H1 (cell line): ENCODE results near the gene PID1. TPM values are rescaled to one million over a fixed set of nuclear protein-coding genes. Genes with fewer than 3 reads are reported as not detected.

Experiments
- CTCF ChIA-PET: fragments of 300-600 bp; sonication (Branson Sonifier 250); formaldehyde crosslinking; loops from one replicate; lab custom pipeline; 2021; ENCODE audit not compliant: partially characterized antibody; lab: Charles Lee
- POLR2A ChIA-PET: fragments of 300-600 bp; sonication (Branson Sonifier 250); formaldehyde crosslinking; loops from one replicate; lab custom pipeline; 2021; ENCODE audit warnings: inconsistent platforms; ENCODE audit not compliant: partially characterized antibody; lab: Charles Lee
- DNase-seq, 2 experiments: peaks; one replicate each; pipeline versions ENCODE4 v3.0.0 to v3.0.0-alpha.2; 2010 to 2022; ENCODE audit warnings: low spot score in 2 of 2, low read depth in 1 of 2, mixed read lengths in 1 of 2
- FAIRE-seq: peaks from 2 replicates; lab custom pipeline; 2011; peaks lifted over from hg19 to GRCh38; lab: Jason Lieb, UNC
- H2AFZ ChIP-seq: 2 replicates; pipeline ENCODE4 v1.8.1; 2012; ENCODE audit warnings: low read length, inconsistent platforms
- H2AK5ac ChIP-seq: 2 replicates; pipeline ENCODE4 v1.6.1; 2013; ENCODE audit warnings: low read depth, low read length
- H2BK120ac ChIP-seq: replicated peaks from 2 replicates; pipeline ENCODE3; 2013; ENCODE audit warnings: low read depth, low read length, inconsistent platforms
- H2BK12ac ChIP-seq: 2 replicates; pipeline ENCODE4 v1.6.1; 2013; ENCODE audit warnings: low read depth, low read length
- H2BK15ac ChIP-seq: 2 replicates; pipeline ENCODE4 v1.6.1; 2013; ENCODE audit warnings: low read length
- H2BK20ac ChIP-seq: 2 replicates; pipeline ENCODE4 v1.6.1; 2013; ENCODE audit warnings: low read length
- H2BK5ac ChIP-seq: 2 replicates; pipeline ENCODE4 v1.6.1; 2013; ENCODE audit warnings: low read depth, low read length
- H3K14ac ChIP-seq: 2 replicates; pipeline ENCODE4 v1.6.1; 2013; ENCODE audit warnings: inconsistent platforms; ENCODE audit not compliant: insufficient read length
- H3K18ac ChIP-seq: 2 replicates; pipeline ENCODE4 v1.6.1; 2013; ENCODE audit warnings: low read length; ENCODE audit errors: extremely low read depth
- H3K23ac ChIP-seq: 2 replicates; pipeline ENCODE4 v1.6.1; 2013; ENCODE audit warnings: inconsistent platforms; ENCODE audit not compliant: insufficient read length
- H3K23me2 ChIP-seq: 2 replicates; pipeline ENCODE4 v1.6.1; 2013; ENCODE audit warnings: low read depth, low read length
- H3K27ac ChIP-seq: 2 replicates; pipeline ENCODE4 v1.6.1; 2011; ENCODE audit warnings: low read depth, low read length, inconsistent platforms
- H3K27me3 ChIP-seq, 4 experiments: replicated peaks in 1 of 4; 1 replicate in 1 of 4; 2 replicates in 3 of 4; pipeline versions ENCODE4 v1.6.1 to v1.8.1; 2011 to 2013; ENCODE audit warnings: low read length in 3 of 4, mild to moderate bottlenecking in 3 of 4, inconsistent platforms in 2 of 4, mixed read lengths in 2 of 4, moderate library complexity in 1 of 4; ENCODE audit not compliant: control insufficient read depth in 3 of 4, insufficient read depth in 3 of 4; ENCODE audit errors: extremely low read depth in 1 of 4
- H3K36me3 ChIP-seq, 4 experiments: 2 replicates each; pipeline versions ENCODE4 v1.6.1 to v1.8.1; 2011 to 2013; ENCODE audit warnings: mild to moderate bottlenecking in 4 of 4, low read length in 3 of 4, moderate library complexity in 2 of 4, control low read depth in 1 of 4, inconsistent platforms in 1 of 4; ENCODE audit not compliant: insufficient read depth in 4 of 4, control insufficient read depth in 2 of 4
- H3K4ac ChIP-seq: replicated peaks from 2 replicates; pipeline ENCODE3; 2013; ENCODE audit warnings: low read length, low read depth, mixed read lengths, inconsistent platforms; ENCODE audit not compliant: insufficient read length
- H3K4me1 ChIP-seq, 4 experiments: replicated peaks in 1 of 4; 1 replicate in 1 of 4; 2 replicates in 3 of 4; pipeline versions ENCODE4 v1.6.1 to v1.8.1; 2011 to 2013; ENCODE audit warnings: low read length in 3 of 4, inconsistent platforms in 2 of 4, mixed read lengths in 1 of 4; ENCODE audit not compliant: insufficient read depth in 4 of 4, control insufficient read depth in 3 of 4
- H3K4me2 ChIP-seq, 2 experiments: 2 replicates each; pipeline versions ENCODE4 v1.6.1 to v1.8.1; 2011 to 2013; ENCODE audit warnings: low read depth in 2 of 2, low read length in 2 of 2, control low read depth in 1 of 2, inconsistent platforms in 1 of 2, mild to moderate bottlenecking in 1 of 2; ENCODE audit not compliant: insufficient read depth in 1 of 2
- H3K4me3 ChIP-seq, 4 experiments: fragments of 200-600, 300-600 bp in 1 of 4; sonication (generic), shearing (Covaris generic), sonication (Bioruptor Twin) in 1 of 4; 2 replicates each; pipeline versions ENCODE4 v1.5.1 to v1.8.1; 2011 to 2016; ENCODE audit warnings: low read length in 4 of 4, low read depth in 3 of 4, control low read depth in 2 of 4, inconsistent platforms in 2 of 4, mild to moderate bottlenecking in 2 of 4, mixed read lengths in 1 of 4, moderate library complexity in 1 of 4; ENCODE audit not compliant: insufficient read depth in 2 of 4; ENCODE audit errors: extremely low read depth in 1 of 4
- H3K56ac ChIP-seq: replicated peaks from 2 replicates; pipeline ENCODE3; 2013; ENCODE audit warnings: low read depth, mild to moderate bottlenecking, mixed read lengths, low read length, inconsistent platforms; ENCODE audit not compliant: insufficient read length
- H3K79me1 ChIP-seq: 2 replicates; pipeline ENCODE4 v1.6.1; 2013; ENCODE audit warnings: low read depth, low read length, control low read depth
- H3K79me2 ChIP-seq, 2 experiments: 2 replicates each; pipeline versions ENCODE4 v1.6.1 to v1.8.1; 2012 to 2013; ENCODE audit warnings: low read length in 2 of 2, mild to moderate bottlenecking in 2 of 2, inconsistent platforms in 1 of 2; ENCODE audit not compliant: insufficient read depth in 2 of 2, control insufficient read depth in 1 of 2
- H3K9ac ChIP-seq, 4 experiments: replicated peaks in 1 of 4; 1 replicate in 1 of 4; 2 replicates in 3 of 4; pipeline versions ENCODE4 v1.6.1 to v1.8.1; 2011 to 2013; ENCODE audit warnings: low read depth in 3 of 4, low read length in 3 of 4, control low read depth in 2 of 4, mild to moderate bottlenecking in 2 of 4, moderate library complexity in 2 of 4, inconsistent platforms in 1 of 4; ENCODE audit errors: extremely low read depth in 1 of 4
- H3K9me3 ChIP-seq, 2 experiments: 2 replicates each; pipeline versions ENCODE4 v1.6.1 to v1.8.1; 2012 to 2013; ENCODE audit warnings: mild to moderate bottlenecking in 2 of 2, moderate library complexity in 2 of 2, control low read depth in 1 of 2, inconsistent platforms in 1 of 2, low read depth in 1 of 2, low read length in 1 of 2, mixed read lengths in 1 of 2; ENCODE audit not compliant: insufficient read depth in 2 of 2
- H4K20me1 ChIP-seq, 2 experiments: replicated peaks in 1 of 2; 2 replicates each; pipeline versions ENCODE3 to v1.8.1; 2011 to 2013; ENCODE audit warnings: inconsistent platforms in 2 of 2, low read length in 2 of 2, mild to moderate bottlenecking in 1 of 2; ENCODE audit not compliant: insufficient read depth in 2 of 2, control insufficient read depth in 1 of 2
- H4K5ac ChIP-seq: 2 replicates; pipeline ENCODE4 v1.6.1; 2013; ENCODE audit warnings: low read length, low read depth, mixed read lengths, inconsistent platforms; ENCODE audit not compliant: insufficient read length
- H4K8ac ChIP-seq: 2 replicates; pipeline ENCODE4 v1.8.0; 2013; ENCODE audit warnings: mild to moderate bottlenecking, moderate library complexity, low read length, inconsistent platforms; ENCODE audit not compliant: insufficient read depth; ENCODE audit errors: extremely low read depth
- H4K91ac ChIP-seq: replicated peaks from 2 replicates; pipeline ENCODE3; 2013; ENCODE audit warnings: low read length, mixed read lengths, inconsistent platforms; ENCODE audit not compliant: insufficient read length
- ASH2L ChIP-seq: fragments of 200-600, 300-600 bp; sonication (generic); IDR thresholded peaks from one replicate; pipeline ENCODE4 v1.7.1; 2017; ENCODE audit warnings: low read length
- CTBP2 ChIP-seq: IDR thresholded peaks from 2 replicates; pipeline ENCODE4 v1.7.0; 2011; ENCODE audit warnings: borderline replicate concordance, mild to moderate bottlenecking, moderate library complexity, mixed read lengths, low read length; ENCODE audit not compliant: insufficient read depth, insufficient read length
- GABPA ChIP-seq: IDR thresholded peaks from 2 replicates; pipeline ENCODE4 v1.6.1; 2011; ENCODE audit warnings: mild to moderate bottlenecking, low read length, moderate library complexity, borderline replicate concordance; ENCODE audit not compliant: insufficient read depth
- JUND ChIP-seq: IDR thresholded peaks from 2 replicates; pipeline ENCODE4 v1.6.1; 2011; ENCODE audit warnings: mild to moderate bottlenecking, improper control_type of control experiment, low read length
- MAFK ChIP-seq: IDR thresholded peaks from 2 replicates; pipeline ENCODE4 v1.6.1; 2012; ENCODE audit warnings: low read depth, mild to moderate bottlenecking, improper control_type of control experiment, low read length
- PHF8 ChIP-seq: fragments of 200-600 bp; sonication (generic); conservative IDR thresholded peaks from 2 replicates; pipeline ENCODE4 v1.7.1; 2012; ENCODE audit warnings: low read depth, mild to moderate bottlenecking, inconsistent platforms, low read length, moderate library complexity
- POLR2A ChIP-seq, 2 experiments: IDR thresholded peaks; 1 replicate in 1 of 2; 2 replicates in 1 of 2; pipeline ENCODE4 v1.6.1; 2011; ENCODE audit warnings: low read depth in 2 of 2, low read length in 2 of 2, mild to moderate bottlenecking in 2 of 2; ENCODE audit errors: control extremely low read depth in 1 of 2
- RBBP5 ChIP-seq: IDR thresholded peaks from 2 replicates; pipeline ENCODE4 v1.7.1; 2012; ENCODE audit warnings: low read depth, mild to moderate bottlenecking, inconsistent platforms, low read length, moderate library complexity, borderline replicate concordance
- RNF2 ChIP-seq: fragments of 200-900, 300-1000 bp; sonication (generic); IDR thresholded peaks from 2 replicates; pipeline ENCODE4 v1.7.1; 2016; ENCODE audit warnings: borderline replicate concordance, low read depth, mild to moderate bottlenecking, antibody characterized with exemption, low read length; ENCODE audit not compliant: poor library complexity, severe bottlenecking; ENCODE audit errors: missing control alignments
- RXRA ChIP-seq: IDR thresholded peaks from 2 replicates; pipeline ENCODE4 v1.6.1; 2011; ENCODE audit warnings: low read depth, mild to moderate bottlenecking, low read length, moderate library complexity; ENCODE audit not compliant: insufficient read depth
- SIN3A ChIP-seq, 2 experiments: IDR thresholded peaks in 1 of 2; conservative IDR thresholded peaks in 1 of 2; 2 replicates each; pipeline ENCODE4 v1.6.1; 2011 to 2012; ENCODE audit warnings: low read length in 2 of 2, improper control_type of control experiment in 1 of 2, low read depth in 1 of 2, mild to moderate bottlenecking in 1 of 2
- SIRT6 ChIP-seq: IDR thresholded peaks from one replicate; pipeline ENCODE4 v1.7.1; 2012; ENCODE audit warnings: low read length, inconsistent platforms
- SIX5 ChIP-seq: IDR thresholded peaks from 2 replicates; pipeline ENCODE4 v1.6.1; 2011; ENCODE audit warnings: mild to moderate bottlenecking, low read depth, low read length
- SP1 ChIP-seq: IDR thresholded peaks from 2 replicates; pipeline ENCODE4 v1.6.1; 2011; ENCODE audit warnings: low read depth, low read length
- YY1 ChIP-seq: IDR thresholded peaks from 2 replicates; pipeline ENCODE4 v1.6.1; 2011; ENCODE audit warnings: low read depth, mild to moderate bottlenecking, low read length
- WGBS, 2 experiments: shearing (Covaris generic) in 1 of 2; methylation state at CpG; one replicate each; pipeline versions ENCODE4 v1.1.6 to v1.1.7; 2013 to 2015; ENCODE audit warnings: low lambda C conversion rate in 2 of 2, mixed read lengths in 2 of 2, inconsistent platforms in 1 of 2, low coverage in 1 of 2, missing lambda C conversion rate in 1 of 2; ENCODE audit not compliant: insufficient replicate concordance in 2 of 2, insufficient coverage in 1 of 2, insufficient read length in 1 of 2; ENCODE audit errors: extremely low coverage in 1 of 2, missing lambda C conversion rate in 1 of 2; 5-methylcytosine and 5-hydroxymethylcytosine counted together
- polyA plus RNA-seq, 7 experiments: library from polyadenylated mRNA; depleted of rRNA in 3 of 7; stranded (reverse) in 5 of 7; unstranded in 2 of 7; fragments of >200 nt in 5 of 7; fragments of 200-250 nt in 2 of 7; gene quantifications; 1 replicate in 5 of 7; 2 replicates in 1 of 7; 4 replicates in 1 of 7; pipeline versions ENCODE4 v1.2.1 to v1.2.3, GENCODE V29; 2011 to 2013; ENCODE audit warnings: missing spikeins in 2 of 7, mixed read lengths in 2 of 7
- total RNA-seq: library from RNA; stranded (reverse); fragmentation: NEBNext Ultra II Directional; extraction: Animal tissue kit (Norgen Biotek cat#: 25700); gene quantifications from 2 replicates; pipeline ENCODE4 v1.2.1, GENCODE V29; 2021

The PID1 gene
- total and polyA plus RNA-seq, 2 of the 8 experiments (the other 6 are each of a cell fraction or from before 2014, with no cell fraction given): 1.5 to 3.3 TPM

DNA sequence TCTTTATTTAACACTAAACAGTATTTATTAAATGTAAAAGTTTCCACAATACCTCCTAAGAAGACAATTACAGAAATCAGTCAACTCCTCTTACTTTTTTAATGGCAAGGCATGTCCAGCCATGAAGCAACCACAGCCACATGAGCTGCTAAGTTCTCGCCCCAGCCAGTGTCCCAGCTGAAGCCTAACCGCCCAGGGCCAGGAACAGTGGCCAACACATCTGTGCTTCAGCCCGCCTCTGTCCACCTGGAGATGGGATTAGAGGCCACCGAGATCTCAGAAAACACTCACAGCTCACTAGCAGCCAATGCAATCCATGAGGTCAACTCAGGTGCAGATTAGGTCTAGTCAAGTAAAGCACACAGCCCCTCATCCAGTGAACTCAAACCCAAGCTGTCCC lies 40.2 kb downstream of the PID1 start:
- CTCF ChIA-PET: interaction anchor here (1.3 to 1.6 kb wide), 2 partner anchors 11 to 43 kb away, joined by 3 to 4 read pairs; no protein-coding TSS in a partner anchor
- Histone ChIP-seq H3K36me3 (no peaks in the 10 kb centered on the region), H4K8ac (no peak overlapping the region; the same call in 1 of the 2 replicates), H2BK20ac (no peak overlapping the region), H2BK12ac (no peak overlapping the region), H2BK15ac (no peak overlapping the region), H3K23me2 (no peaks in the 10 kb centered on the region), H3K4me3 (no peak overlapping the region), H3K56ac (no peak overlapping the region), H3K79me1 (no peaks in the 10 kb centered on the region), H3K27ac (no peak overlapping the region), H2AK5ac (no peak overlapping the region), H2BK5ac (no peak overlapping the region), H3K18ac (no peak overlapping the region), H2BK120ac (no peak overlapping the region), H4K20me1 (no peaks in the 10 kb centered on the region), H3K4ac (no peak overlapping the region), H3K23ac (no peak overlapping the region), H4K91ac (no peak overlapping the region), H3K27me3 (no peaks in the 10 kb centered on the region), H3K79me2 (no peaks in the 10 kb centered on the region), H4K5ac (no peak overlapping the region), H2AFZ (no peak overlapping the region), H3K14ac (no peak overlapping the region), H3K4me2 (no peak overlapping the region), H3K9me3 (no peaks in the 10 kb centered on the region), H3K9ac (no peak overlapping the region), H3K4me1 (no peaks in the 10 kb centered on the region)
- 92% methylated on average over 4 of the region's 4 CpGs; no CpG with 5 or more reads in 1 of the 2 experiments for WGBS, 2 experiments
- POLR2A ChIA-PET: interaction anchor here (1.0 kb wide), 1 partner anchor 16 kb away, joined by 3 read pairs; no protein-coding TSS in a partner anchor
- FAIRE-seq (no peak), DNase-seq (no peak)
- TF ChIP-seq ASH2L: no peak
- no peak for TF ChIP-seq SIRT6
- no peak for TF ChIP-seq RNF2
- TF ChIP-seq YY1: no peak
- no peak for TF ChIP-seq MAFK
- TF ChIP-seq RXRA: no peak
- TF ChIP-seq RBBP5: no peak
- TF ChIP-seq SIN3A (conservative IDR thresholded peaks at IDR 0.05 in 1 of 2, IDR thresholded peaks at IDR 0.05 in 1 of 2; ENCODE audit: low read depth in 1 of 2, low read length in 2 of 2): no peak
- TF ChIP-seq POLR2A (IDR thresholded peaks at IDR 0.05; ENCODE audit: control extremely low read depth in 1 of 2, low read depth in 2 of 2, low read length in 2 of 2): no peak
- TF ChIP-seq SP1: no peak
- TF ChIP-seq SIX5: no peak
- no peak for TF ChIP-seq GABPA
- no peak for TF ChIP-seq CTBP2
- TF ChIP-seq PHF8: no peak
- TF ChIP-seq JUND: no peak
